Liver (tissue), 9 donors: ENCODE results near the gene AP5S1. TPM values are rescaled to one million over a fixed set of nuclear protein-coding genes. Genes with fewer than 3 reads are reported as not detected.

Source experiments
- DNase-seq: peaks from one replicate; pipeline ENCODE4 v3.0.0-alpha.2; 2017; ENCODE audit warnings: low spot score
- H3K27ac ChIP-seq, 2 donors: one replicate each; pipeline ENCODE4 v1.7.0; 2013; ENCODE audit warnings: inconsistent platforms in 2 of 2, low read length in 2 of 2, control low read depth in 1 of 2, low read depth in 1 of 2, mild to moderate bottlenecking in 1 of 2
- H3K27me3 ChIP-seq, 4 donors: one replicate each; pipeline versions ENCODE4 v1.6.1 to v1.7.0; 2013; ENCODE audit warnings: low read length in 3 of 4, inconsistent platforms in 1 of 4, mild to moderate bottlenecking in 1 of 4, moderate library complexity in 1 of 4; ENCODE audit not compliant: control insufficient read depth in 4 of 4, insufficient read depth in 4 of 4
- H3K36me3 ChIP-seq, 4 donors: one replicate each; pipeline versions ENCODE4 v1.6.1 to v1.7.0; 2013; ENCODE audit warnings: low read length in 3 of 4, mild to moderate bottlenecking in 3 of 4, low read depth in 1 of 4, moderate library complexity in 1 of 4; ENCODE audit not compliant: control insufficient read depth in 4 of 4, insufficient read depth in 3 of 4
- H3K4me1 ChIP-seq, 4 donors: one replicate each; pipeline versions ENCODE4 v1.6.1 to v1.7.0; 2013; ENCODE audit warnings: low read length in 3 of 4, mild to moderate bottlenecking in 3 of 4, moderate library complexity in 1 of 4; ENCODE audit not compliant: control insufficient read depth in 4 of 4, insufficient read depth in 4 of 4
- H3K4me3 ChIP-seq, 3 donors: one replicate each; pipeline versions ENCODE4 v1.6.1 to v1.7.0; 2013; ENCODE audit warnings: low read length in 3 of 3, control low read depth in 1 of 3, low read depth in 1 of 3, mild to moderate bottlenecking in 1 of 3
- H3K9ac ChIP-seq, 2 donors: one replicate each; pipeline ENCODE4 v1.7.0; 2013; ENCODE audit warnings: low read length in 2 of 2, mild to moderate bottlenecking in 2 of 2, moderate library complexity in 2 of 2, control low read depth in 1 of 2, low read depth in 1 of 2
- H3K9me3 ChIP-seq, 4 donors: one replicate each; pipeline versions ENCODE4 v1.6.1 to v1.7.0; 2013; ENCODE audit warnings: low read length in 3 of 4; ENCODE audit not compliant: control insufficient read depth in 4 of 4
- EGR1 ChIP-seq, 2 donors: IDR thresholded peaks; 2 replicates each; pipeline ENCODE4 v1.6.1; 2016 to 2018; ENCODE audit warnings: antibody characterized with exemption in 2 of 2, low read depth in 2 of 2
- FOXA1 ChIP-seq: IDR thresholded peaks from 2 replicates; pipeline ENCODE4 v1.6.1; 2016; ENCODE audit warnings: antibody characterized with exemption
- FOXA2 ChIP-seq: IDR thresholded peaks from 2 replicates; pipeline ENCODE4 v1.6.1; 2016; ENCODE audit warnings: antibody characterized with exemption
- GABPA ChIP-seq, 2 donors: IDR thresholded peaks in 1 of 2; conservative IDR thresholded peaks in 1 of 2; 2 replicates each; pipeline ENCODE4 v1.6.1; 2016; ENCODE audit warnings: antibody characterized with exemption in 2 of 2, mild to moderate bottlenecking in 1 of 2, moderate library complexity in 1 of 2
- HNF4A ChIP-seq, 2 donors: conservative IDR thresholded peaks; 2 replicates each; pipeline ENCODE4 v1.6.1; 2016; ENCODE audit warnings: antibody characterized with exemption in 2 of 2, mild to moderate bottlenecking in 2 of 2
- HNF4G ChIP-seq: IDR thresholded peaks from 2 replicates; pipeline ENCODE4 v1.6.1; 2016; ENCODE audit warnings: antibody characterized with exemption
- JUND ChIP-seq, 2 donors: IDR thresholded peaks; 2 replicates each; pipeline ENCODE4 v1.6.1; 2016; ENCODE audit warnings: antibody characterized with exemption in 2 of 2
- NR2F2 ChIP-seq: IDR thresholded peaks from 2 replicates; pipeline ENCODE4 v1.6.1; 2016; ENCODE audit warnings: antibody characterized with exemption
- RAD21 ChIP-seq, 2 donors: IDR thresholded peaks; 2 replicates each; pipeline ENCODE4 v1.6.1; 2016; ENCODE audit warnings: antibody characterized with exemption in 2 of 2, mild to moderate bottlenecking in 2 of 2
- RXRA ChIP-seq, 2 donors: IDR thresholded peaks; 2 replicates each; pipeline ENCODE4 v1.6.1; 2017 to 2018; ENCODE audit warnings: antibody characterized with exemption in 2 of 2, mild to moderate bottlenecking in 1 of 2
- SP1 ChIP-seq: IDR thresholded peaks from 2 replicates; pipeline ENCODE4 v1.6.1; 2018; ENCODE audit warnings: antibody characterized with exemption, mild to moderate bottlenecking
- TAF1 ChIP-seq: conservative IDR thresholded peaks from 2 replicates; pipeline ENCODE4 v1.6.1; 2016; ENCODE audit warnings: antibody characterized with exemption, mild to moderate bottlenecking
- YY1 ChIP-seq: IDR thresholded peaks from 2 replicates; pipeline ENCODE4 v1.6.1; 2016; ENCODE audit warnings: antibody characterized with exemption, mild to moderate bottlenecking
- WGBS: extraction: QIAGEN DNeasy Blood & Tissue Kit; methylation state at CpG from one replicate; pipeline ENCODE4 v1.1.7; 2013; 5-methylcytosine and 5-hydroxymethylcytosine counted together
- polyA plus RNA-seq, 2 donors: library from polyadenylated mRNA; stranded (reverse) in 1 of 2; unstranded in 1 of 2; fragments of 200-250 nt in 1 of 2; fragments of >200 nt in 1 of 2; fragmentation: Nextera tagmentation in 1 of 2; extraction: Ambion mirVana in 1 of 2; gene quantifications; one replicate each; pipeline versions ENCODE4 v1.2.1 to v1.2.3, GENCODE V29; 2013 to 2015
- total RNA-seq, 2 donors: library from RNA; depleted of rRNA; stranded (reverse); fragments of >200 nt; gene quantifications; one replicate each; pipeline ENCODE4 v1.2.3, GENCODE V29; 2014
- TF ChIP-seq, protein P1 (sequence below): IDR thresholded peaks from 2 replicates; pipeline ENCODE4 v1.6.1; 2016; ENCODE audit warnings: antibody characterized with exemption
- TF ChIP-seq, protein P2 (sequence below): IDR thresholded peaks from 2 replicates; pipeline ENCODE4 v1.6.1; 2016; ENCODE audit warnings: antibody characterized with exemption
- TF ChIP-seq, protein P3 (sequence below): IDR thresholded peaks from 2 replicates; pipeline ENCODE4 v1.6.1; 2016; ENCODE audit warnings: antibody characterized with exemption
- TF ChIP-seq, protein P4 (sequence below): IDR thresholded peaks from 2 replicates; pipeline ENCODE4 v1.6.1; 2016; ENCODE audit warnings: antibody characterized with exemption, mild to moderate bottlenecking
- TF ChIP-seq, protein P5 (sequence below): fragments of 150-350 bp; IDR thresholded peaks from 2 replicates; pipeline ENCODE4 v1.5.1; 2017; ENCODE audit warnings: improper control_type of control experiment, low read depth, low read length; ENCODE audit not compliant: missing input control
- donor health status: healthy.
- donor health status: healthy.
- donor health status: healthy.
- donor health status: healthy.
- donor health status: healthy.

AP5S1 gene
- total and polyA plus RNA-seq, 4 donors: 9.1 to 14.5 (median 11.1) TPM

DNA sequence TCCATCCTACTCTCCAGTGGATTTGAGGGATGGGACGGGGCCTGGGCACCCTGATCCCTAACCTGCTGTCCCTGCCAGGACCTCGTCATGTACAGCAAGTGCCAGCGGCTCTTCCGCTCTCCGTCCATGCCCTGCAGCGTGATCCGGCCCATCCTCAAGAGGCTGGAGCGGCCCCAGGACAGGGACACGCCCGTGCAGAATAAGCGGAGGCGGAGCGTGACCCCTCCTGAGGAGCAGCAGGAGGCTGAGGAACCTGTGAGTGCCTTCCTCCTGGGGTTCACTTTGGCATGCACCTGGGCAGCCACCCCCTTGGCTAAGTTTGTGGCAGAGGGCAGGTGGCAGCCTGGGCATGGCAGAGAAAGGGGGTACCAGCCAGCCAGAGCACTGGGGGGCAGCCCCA, 18.5 kb upstream of the AP5S1 start:
- TF ChIP-seq, protein P1, sequence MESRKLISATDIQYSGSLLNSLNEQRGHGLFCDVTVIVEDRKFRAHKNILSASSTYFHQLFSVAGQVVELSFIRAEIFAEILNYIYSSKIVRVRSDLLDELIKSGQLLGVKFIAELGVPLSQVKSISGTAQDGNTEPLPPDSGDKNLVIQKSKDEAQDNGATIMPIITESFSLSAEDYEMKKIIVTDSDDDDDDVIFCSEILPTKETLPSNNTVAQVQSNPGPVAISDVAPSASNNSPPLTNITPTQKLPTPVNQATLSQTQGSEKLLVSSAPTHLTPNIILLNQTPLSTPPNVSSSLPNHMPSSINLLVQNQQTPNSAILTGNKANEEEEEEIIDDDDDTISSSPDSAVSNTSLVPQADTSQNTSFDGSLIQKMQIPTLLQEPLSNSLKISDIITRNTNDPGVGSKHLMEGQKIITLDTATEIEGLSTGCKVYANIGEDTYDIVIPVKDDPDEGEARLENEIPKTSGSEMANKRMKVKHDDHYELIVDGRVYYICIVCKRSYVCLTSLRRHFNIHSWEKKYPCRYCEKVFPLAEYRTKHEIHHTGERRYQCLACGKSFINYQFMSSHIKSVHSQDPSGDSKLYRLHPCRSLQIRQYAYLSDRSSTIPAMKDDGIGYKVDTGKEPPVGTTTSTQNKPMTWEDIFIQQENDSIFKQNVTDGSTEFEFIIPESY: no peak
- TF ChIP-seq RAD21 (IDR thresholded peaks at IDR 0.05): no peak
- H3K27ac ChIP-seq: no peak overlapping the region

DNA sequence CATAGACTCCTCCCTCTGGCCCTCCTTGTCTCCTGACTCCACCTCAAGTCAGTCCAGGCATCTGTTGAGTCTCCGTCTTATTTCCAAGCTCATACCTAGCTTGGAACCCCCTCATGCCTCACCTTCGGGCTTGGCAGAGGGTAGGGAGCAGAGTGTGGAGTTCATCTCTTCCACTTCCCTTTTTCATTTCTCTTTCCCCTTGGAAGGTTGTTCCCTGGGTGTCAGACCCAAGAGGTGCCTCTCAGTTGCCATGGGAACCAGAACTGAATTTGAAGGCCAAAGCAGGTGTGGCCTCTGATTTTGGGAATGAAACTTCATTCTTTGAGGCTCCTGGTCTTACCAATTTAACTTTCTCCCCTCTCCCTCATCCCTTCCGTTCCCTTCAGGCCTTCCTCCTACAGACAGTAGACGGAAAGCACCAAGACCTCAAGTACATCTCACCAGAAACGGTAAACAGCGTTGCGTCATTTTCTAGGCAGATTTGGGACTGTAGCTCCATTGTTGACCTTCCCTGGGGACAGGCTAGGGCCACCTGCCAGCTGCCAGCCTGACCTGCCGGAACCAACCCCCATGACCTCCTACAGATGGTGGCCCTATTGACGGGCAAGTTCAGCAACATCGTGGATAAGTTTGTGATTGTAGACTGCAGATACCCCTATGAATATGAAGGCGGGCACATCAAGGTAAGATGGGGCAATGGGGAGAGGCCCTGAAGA, 17.7 kb upstream of the AP5S1 start:
- Histone ChIP-seq H3K27me3 (no peaks in the 10 kb centered on the region), H3K36me3 (peaks cover 0 to 10% (median 4%) of the 10 kb centered on the region in 4 donors), H3K27ac (peak overlapping the region; percentile 30 to 71), H3K4me1 (peaks cover 16 to 37% (median 31%) of the 10 kb centered on the region in 4 donors), H3K9me3 (no peaks in the 10 kb centered on the region), H3K9ac (no peak overlapping the region), H3K4me3 (no peak overlapping the region)
- no peak for DNase-seq
- 52% methylated on average over 11 of the region's 11 CpGs for WGBS
- TF ChIP-seq, protein P2, sequence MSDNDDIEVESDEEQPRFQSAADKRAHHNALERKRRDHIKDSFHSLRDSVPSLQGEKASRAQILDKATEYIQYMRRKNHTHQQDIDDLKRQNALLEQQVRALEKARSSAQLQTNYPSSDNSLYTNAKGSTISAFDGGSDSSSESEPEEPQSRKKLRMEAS: peak; percentile 96
- TF ChIP-seq, protein P1: no peak
- TF ChIP-seq EGR1 (IDR thresholded peaks at IDR 0.05; ENCODE audit: low read depth in 2 of 2) (peak in 1 of 2 donors; percentile 61), FOXA2 (peak; percentile 95), NR2F2 (peak; percentile 61), FOXA1 (peak; percentile 93), HNF4A (conservative IDR thresholded peaks at IDR 0.05) (peak; percentile 53 to 73), TAF1 (no peak), RAD21 (IDR thresholded peaks at IDR 0.05) (no peak), SP1 (peak; percentile 78), JUND (IDR thresholded peaks at IDR 0.05) (peak; percentile 69 to 93), HNF4G (peak; percentile 31), RXRA (IDR thresholded peaks at IDR 0.05) (peak; percentile 96 to 97), GABPA (IDR thresholded peaks at IDR 0.05 in 1 of 2, conservative IDR thresholded peaks at IDR 0.05 in 1 of 2) (peak in 1 of 2 donors; percentile 32), YY1 (peak; percentile 89)
- TF ChIP-seq, protein P3, sequence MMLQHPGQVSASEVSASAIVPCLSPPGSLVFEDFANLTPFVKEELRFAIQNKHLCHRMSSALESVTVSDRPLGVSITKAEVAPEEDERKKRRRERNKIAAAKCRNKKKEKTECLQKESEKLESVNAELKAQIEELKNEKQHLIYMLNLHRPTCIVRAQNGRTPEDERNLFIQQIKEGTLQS: peak; percentile 84
- TF ChIP-seq, protein P4, sequence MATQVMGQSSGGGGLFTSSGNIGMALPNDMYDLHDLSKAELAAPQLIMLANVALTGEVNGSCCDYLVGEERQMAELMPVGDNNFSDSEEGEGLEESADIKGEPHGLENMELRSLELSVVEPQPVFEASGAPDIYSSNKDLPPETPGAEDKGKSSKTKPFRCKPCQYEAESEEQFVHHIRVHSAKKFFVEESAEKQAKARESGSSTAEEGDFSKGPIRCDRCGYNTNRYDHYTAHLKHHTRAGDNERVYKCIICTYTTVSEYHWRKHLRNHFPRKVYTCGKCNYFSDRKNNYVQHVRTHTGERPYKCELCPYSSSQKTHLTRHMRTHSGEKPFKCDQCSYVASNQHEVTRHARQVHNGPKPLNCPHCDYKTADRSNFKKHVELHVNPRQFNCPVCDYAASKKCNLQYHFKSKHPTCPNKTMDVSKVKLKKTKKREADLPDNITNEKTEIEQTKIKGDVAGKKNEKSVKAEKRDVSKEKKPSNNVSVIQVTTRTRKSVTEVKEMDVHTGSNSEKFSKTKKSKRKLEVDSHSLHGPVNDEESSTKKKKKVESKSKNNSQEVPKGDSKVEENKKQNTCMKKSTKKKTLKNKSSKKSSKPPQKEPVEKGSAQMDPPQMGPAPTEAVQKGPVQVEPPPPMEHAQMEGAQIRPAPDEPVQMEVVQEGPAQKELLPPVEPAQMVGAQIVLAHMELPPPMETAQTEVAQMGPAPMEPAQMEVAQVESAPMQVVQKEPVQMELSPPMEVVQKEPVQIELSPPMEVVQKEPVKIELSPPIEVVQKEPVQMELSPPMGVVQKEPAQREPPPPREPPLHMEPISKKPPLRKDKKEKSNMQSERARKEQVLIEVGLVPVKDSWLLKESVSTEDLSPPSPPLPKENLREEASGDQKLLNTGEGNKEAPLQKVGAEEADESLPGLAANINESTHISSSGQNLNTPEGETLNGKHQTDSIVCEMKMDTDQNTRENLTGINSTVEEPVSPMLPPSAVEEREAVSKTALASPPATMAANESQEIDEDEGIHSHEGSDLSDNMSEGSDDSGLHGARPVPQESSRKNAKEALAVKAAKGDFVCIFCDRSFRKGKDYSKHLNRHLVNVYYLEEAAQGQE: peak; percentile 39
- TF ChIP-seq, protein P5, sequence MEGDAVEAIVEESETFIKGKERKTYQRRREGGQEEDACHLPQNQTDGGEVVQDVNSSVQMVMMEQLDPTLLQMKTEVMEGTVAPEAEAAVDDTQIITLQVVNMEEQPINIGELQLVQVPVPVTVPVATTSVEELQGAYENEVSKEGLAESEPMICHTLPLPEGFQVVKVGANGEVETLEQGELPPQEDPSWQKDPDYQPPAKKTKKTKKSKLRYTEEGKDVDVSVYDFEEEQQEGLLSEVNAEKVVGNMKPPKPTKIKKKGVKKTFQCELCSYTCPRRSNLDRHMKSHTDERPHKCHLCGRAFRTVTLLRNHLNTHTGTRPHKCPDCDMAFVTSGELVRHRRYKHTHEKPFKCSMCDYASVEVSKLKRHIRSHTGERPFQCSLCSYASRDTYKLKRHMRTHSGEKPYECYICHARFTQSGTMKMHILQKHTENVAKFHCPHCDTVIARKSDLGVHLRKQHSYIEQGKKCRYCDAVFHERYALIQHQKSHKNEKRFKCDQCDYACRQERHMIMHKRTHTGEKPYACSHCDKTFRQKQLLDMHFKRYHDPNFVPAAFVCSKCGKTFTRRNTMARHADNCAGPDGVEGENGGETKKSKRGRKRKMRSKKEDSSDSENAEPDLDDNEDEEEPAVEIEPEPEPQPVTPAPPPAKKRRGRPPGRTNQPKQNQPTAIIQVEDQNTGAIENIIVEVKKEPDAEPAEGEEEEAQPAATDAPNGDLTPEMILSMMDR: no peak

More for the DNA sequence above, 18.5 kb upstream of the AP5S1 start:
- H3K36me3 ChIP-seq: peaks cover 0 to 10% (median 4%) of the 10 kb centered on the region in 4 donors
- WGBS: 98% methylated on average over 13 of the region's 13 CpGs
- H3K4me3 ChIP-seq: no peak overlapping the region
- peaks cover 16 to 37% (median 28%) of the 10 kb centered on the region in 4 donors for H3K4me1 ChIP-seq
- H3K27me3 ChIP-seq: no peaks in the 10 kb centered on the region
- no peak overlapping the region for H3K9ac ChIP-seq
- DNase-seq: no peak
- no peaks in the 10 kb centered on the region for H3K9me3 ChIP-seq
